ENCODE results near the gene EIF4G3. TPM values are rescaled to one million over a fixed set of nuclear protein-coding genes. Genes with fewer than 3 reads are reported as not detected.

Gene EIF4G3
- polyA plus RNA-seq, 1 of the 3 experiments (the other 2 are of a cell fraction) = 32.0 TPM

GRCh38 chr1:21149855-21150432 lies 26.8 kb downstream of the EIF4G3 start (continued):
- peak; percentile 38; the same call in 1 of the 2 replicates for TF ChIP-seq TAF1 (IDR thresholded peaks at IDR 0.05; ENCODE audit: borderline replicate concordance, low read depth, low read length)
- TF ChIP-seq NRF1 (IDR thresholded peaks at IDR 0.05; ENCODE audit: low read depth, low read length) = no peak
- TF ChIP-seq JUND (IDR thresholded peaks at IDR 0.05) = peak; percentile 63
- no peak for TF ChIP-seq EZH2phosphoT487 (IDR thresholded peaks at IDR 0.05; ENCODE audit: borderline replicate concordance, low read depth)

DNA sequence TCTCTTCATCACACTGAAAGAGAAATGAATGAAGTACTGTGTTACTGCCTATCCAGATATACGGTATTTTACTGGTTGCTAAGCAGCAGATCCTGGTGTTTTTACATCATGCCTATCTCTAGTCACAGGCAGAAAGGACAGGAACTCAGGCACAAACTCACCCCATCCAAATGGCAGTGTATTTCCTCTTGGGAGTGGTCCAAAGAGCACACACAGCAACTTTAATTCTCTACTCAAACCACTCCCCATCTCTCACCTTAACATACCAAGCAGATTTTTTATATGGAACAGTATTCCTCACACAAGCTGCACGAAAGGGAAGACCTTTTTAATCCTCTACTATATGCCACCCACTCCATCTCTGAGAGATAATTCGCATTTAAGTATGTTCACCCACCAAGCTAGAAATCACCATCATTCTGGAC lies 27.3 kb downstream of the EIF4G3 start:
- WGBS (ENCODE audit: low lambda C conversion rate) = 50% methylated on average over 3 of the region's 3 CpGs
- Histone ChIP-seq H3F3A (replicated peaks; ENCODE audit: insufficient read depth) (peaks cover 44% of the 10 kb centered on the region), H3K4me1 (ENCODE audit: control insufficient read depth in 1 of 2, insufficient read depth in 2 of 2, low read depth in 1 of 2, low read length in 1 of 2) (peaks cover 6 to 8% of the 10 kb centered on the region in 2 experiments), H3K4me3 (ENCODE audit: low read depth in 2 of 2, low read length in 1 of 2) (no peak overlapping the region), H3K9me3 (no peaks in the 10 kb centered on the region), H3K4me2 (peak overlapping the region; percentile 64), H3K9me2 (no peaks in the 10 kb centered on the region), H3K27ac (ENCODE audit: low read depth in 2 of 2, low read length in 1 of 2) (peak overlapping the region; percentile 75 to 93), H3K9ac (peak overlapping the region; percentile 54), H3K36me3 (replicated peaks in 1 of 2; ENCODE audit: control insufficient read depth in 1 of 2, insufficient read depth in 2 of 2, low read length in 1 of 2) (peaks cover 3 to 12% of the 10 kb centered on the region in 2 experiments), H3K27me3 (ENCODE audit: insufficient read depth) (no peaks in the 10 kb centered on the region), H4K20me1 (ENCODE audit: insufficient read depth) (no peaks in the 10 kb centered on the region; the same call in 1 of the 2 replicates), H3K79me2 (ENCODE audit: insufficient read depth) (peaks cover 85% of the 10 kb centered on the region), H2AFZ (ENCODE audit: low read depth) (no peak overlapping the region)
- ChIA-PET POLR2A (no interaction called here), CTCF (interaction anchor here (0.6 to 1.9 kb wide), 2 partner anchors 45 to 453 kb away, joined by 3 to 6 read pairs; no protein-coding TSS in a partner anchor)
- DNase-seq = peak; percentile 34
- TF ChIP-seq FOXM1 (IDR thresholded peaks at IDR 0.05; ENCODE audit: low read depth) (no peak), RCOR1 (IDR thresholded peaks at IDR 0.05; ENCODE audit: low read length) (no peak), SIN3A (IDR thresholded peaks at IDR 0.05; ENCODE audit: borderline replicate concordance, low read depth, low read length) (no peak), NFIC (IDR thresholded peaks at IDR 0.05; ENCODE audit: borderline replicate concordance) (no peak), ELF1 (IDR thresholded peaks at IDR 0.05) (no peak), RFX5 (IDR thresholded peaks at IDR 0.05; ENCODE audit: low read length) (no peak), CTCF (IDR thresholded peaks at IDR 0.05) (no peak), GATA2 (CRISPR knock-in tag; IDR thresholded peaks at IDR 0.05) (no peak), MEF2A (IDR thresholded peaks at IDR 0.05; ENCODE audit: borderline replicate concordance, low read depth) (no peak), RAD21 (IDR thresholded peaks at IDR 0.05; ENCODE audit: low read length) (no peak), EZH2phosphoT487 (IDR thresholded peaks at IDR 0.05; ENCODE audit: borderline replicate concordance, low read depth) (no peak), ZBTB33 (IDR thresholded peaks at IDR 0.05; ENCODE audit: borderline replicate concordance, low read depth) (no peak), USF1 (IDR thresholded peaks at IDR 0.05; ENCODE audit: borderline replicate concordance, low read depth) (no peak), EP300 (IDR thresholded peaks at IDR 0.05; ENCODE audit: borderline replicate concordance in 1 of 2, low read depth in 1 of 2, low read length in 1 of 2) (no peak), FOXJ3 (CRISPR knock-in tag; IDR thresholded peaks at IDR 0.05) (no peak), GABPA (IDR thresholded peaks at IDR 0.05; ENCODE audit: low read depth) (no peak)
- TF ChIP-seq, protein P1, sequence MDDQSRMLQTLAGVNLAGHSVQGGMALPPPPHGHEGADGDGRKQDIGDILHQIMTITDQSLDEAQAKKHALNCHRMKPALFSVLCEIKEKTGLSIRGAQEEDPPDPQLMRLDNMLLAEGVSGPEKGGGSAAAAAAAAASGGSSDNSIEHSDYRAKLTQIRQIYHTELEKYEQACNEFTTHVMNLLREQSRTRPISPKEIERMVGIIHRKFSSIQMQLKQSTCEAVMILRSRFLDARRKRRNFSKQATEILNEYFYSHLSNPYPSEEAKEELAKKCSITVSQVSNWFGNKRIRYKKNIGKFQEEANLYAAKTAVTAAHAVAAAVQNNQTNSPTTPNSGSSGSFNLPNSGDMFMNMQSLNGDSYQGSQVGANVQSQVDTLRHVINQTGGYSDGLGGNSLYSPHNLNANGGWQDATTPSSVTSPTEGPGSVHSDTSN (IDR thresholded peaks at IDR 0.05) = no peak
- TF ChIP-seq, protein P2, sequence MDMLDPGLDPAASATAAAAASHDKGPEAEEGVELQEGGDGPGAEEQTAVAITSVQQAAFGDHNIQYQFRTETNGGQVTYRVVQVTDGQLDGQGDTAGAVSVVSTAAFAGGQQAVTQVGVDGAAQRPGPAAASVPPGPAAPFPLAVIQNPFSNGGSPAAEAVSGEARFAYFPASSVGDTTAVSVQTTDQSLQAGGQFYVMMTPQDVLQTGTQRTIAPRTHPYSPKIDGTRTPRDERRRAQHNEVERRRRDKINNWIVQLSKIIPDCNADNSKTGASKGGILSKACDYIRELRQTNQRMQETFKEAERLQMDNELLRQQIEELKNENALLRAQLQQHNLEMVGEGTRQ (IDR thresholded peaks at IDR 0.05; ENCODE audit: borderline replicate concordance, low read depth, low read length) = no peak
